ENCODE results near the gene FBXL16. TPM values are rescaled to one million over a fixed set of nuclear protein-coding genes. Genes with fewer than 3 reads are reported as not detected.

FBXL16 gene
- total RNA-seq, 4 donors from 2014 or later: 0.21 to 0.37 TPM; not detected in 2

DNA sequence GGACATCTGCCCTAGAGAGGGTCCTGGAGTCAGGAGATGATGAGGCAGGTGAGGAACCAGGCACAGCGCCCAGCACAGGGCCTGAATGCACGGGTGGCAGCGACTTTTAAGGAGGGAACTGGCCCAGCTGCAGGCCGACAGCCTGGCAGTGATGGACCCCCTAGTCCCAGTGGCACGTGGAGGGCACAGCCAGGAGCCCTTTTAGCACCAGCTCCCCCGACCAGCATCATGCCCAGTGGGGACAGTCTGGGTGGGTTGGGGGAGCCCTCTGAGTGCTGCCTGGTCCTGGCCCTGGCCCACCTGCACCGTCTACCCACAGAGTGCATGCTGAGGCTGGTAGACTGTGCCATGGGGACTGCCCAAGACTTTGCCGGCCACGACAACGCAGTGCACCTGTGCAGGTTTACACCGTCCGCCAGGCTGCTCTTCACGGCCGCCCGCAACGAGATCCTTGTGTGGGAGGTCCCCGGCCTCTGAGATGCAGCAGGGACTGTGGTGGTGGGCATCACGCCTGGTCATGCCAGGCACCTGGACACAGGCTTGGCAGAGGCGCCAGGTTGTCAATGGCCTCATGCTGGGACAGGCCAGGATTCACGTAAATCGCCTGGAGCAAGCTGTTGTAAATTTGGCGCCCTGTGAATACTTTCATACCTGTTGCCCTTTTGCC is 38.4 kb downstream of the FBXL16 start:
- Histone ChIP-seq H3K4me1 (peaks cover 0 to 8% of the 10 kb centered on the region in 2 donors), H3K4me3 (peak overlapping the region in 1 of 2 donors; percentile 6), H3K9me3 (no peaks in the 10 kb centered on the region), H3K27me3 (no peaks in the 10 kb centered on the region), H3K27ac (peak overlapping the region; percentile 20 to 89), H3K36me3 (no peaks in the 10 kb centered on the region)
- no peak for TF ChIP-seq POLR2A (IDR thresholded peaks at IDR 0.05)
- TF ChIP-seq, protein P1, sequence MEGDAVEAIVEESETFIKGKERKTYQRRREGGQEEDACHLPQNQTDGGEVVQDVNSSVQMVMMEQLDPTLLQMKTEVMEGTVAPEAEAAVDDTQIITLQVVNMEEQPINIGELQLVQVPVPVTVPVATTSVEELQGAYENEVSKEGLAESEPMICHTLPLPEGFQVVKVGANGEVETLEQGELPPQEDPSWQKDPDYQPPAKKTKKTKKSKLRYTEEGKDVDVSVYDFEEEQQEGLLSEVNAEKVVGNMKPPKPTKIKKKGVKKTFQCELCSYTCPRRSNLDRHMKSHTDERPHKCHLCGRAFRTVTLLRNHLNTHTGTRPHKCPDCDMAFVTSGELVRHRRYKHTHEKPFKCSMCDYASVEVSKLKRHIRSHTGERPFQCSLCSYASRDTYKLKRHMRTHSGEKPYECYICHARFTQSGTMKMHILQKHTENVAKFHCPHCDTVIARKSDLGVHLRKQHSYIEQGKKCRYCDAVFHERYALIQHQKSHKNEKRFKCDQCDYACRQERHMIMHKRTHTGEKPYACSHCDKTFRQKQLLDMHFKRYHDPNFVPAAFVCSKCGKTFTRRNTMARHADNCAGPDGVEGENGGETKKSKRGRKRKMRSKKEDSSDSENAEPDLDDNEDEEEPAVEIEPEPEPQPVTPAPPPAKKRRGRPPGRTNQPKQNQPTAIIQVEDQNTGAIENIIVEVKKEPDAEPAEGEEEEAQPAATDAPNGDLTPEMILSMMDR (IDR thresholded peaks at IDR 0.05): no peak
- intact Hi-C loops (cut with DNase I; ENCODE audit: low total_unique reads): loop anchor here (10.0 kb wide), 1 partner anchor 92 kb away; no protein-coding TSS in a partner anchor
- no peak for DNase-seq

DNA sequence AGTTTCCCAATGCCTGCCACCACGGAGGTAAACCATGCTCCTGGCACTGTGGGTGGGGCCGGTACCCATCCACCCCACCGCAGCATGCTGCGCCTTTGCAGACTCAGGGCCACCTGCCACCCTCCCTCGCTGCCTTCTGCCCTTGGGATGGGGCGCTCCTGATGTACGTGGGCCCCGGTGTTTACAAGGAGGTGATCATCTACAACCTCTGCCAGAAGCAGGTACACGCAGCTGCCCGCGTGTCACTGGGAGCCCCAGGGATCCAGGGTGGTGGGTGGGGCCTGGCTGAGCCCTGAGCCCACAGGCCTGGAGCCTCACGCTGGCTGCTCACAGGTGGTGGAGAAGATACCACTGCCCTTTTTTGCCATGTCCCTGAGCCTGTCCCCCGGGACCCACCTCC is 39.0 kb downstream of the FBXL16 start:
- intact Hi-C loops (cut with DNase I; ENCODE audit: low total_unique reads): loop anchor here (10.0 kb wide), 1 partner anchor 92 kb away; no protein-coding TSS in a partner anchor
- Histone ChIP-seq H3K27ac (no peak overlapping the region), H3K36me3 (no peaks in the 10 kb centered on the region), H3K27me3 (no peaks in the 10 kb centered on the region), H3K9me3 (no peaks in the 10 kb centered on the region), H3K4me1 (peaks cover 0 to 8% of the 10 kb centered on the region in 2 donors), H3K4me3 (no peak overlapping the region)
- no peak for TF ChIP-seq POLR2A (IDR thresholded peaks at IDR 0.05)
- TF ChIP-seq, protein P1 (IDR thresholded peaks at IDR 0.05): no peak
- no peak for DNase-seq

DNA sequence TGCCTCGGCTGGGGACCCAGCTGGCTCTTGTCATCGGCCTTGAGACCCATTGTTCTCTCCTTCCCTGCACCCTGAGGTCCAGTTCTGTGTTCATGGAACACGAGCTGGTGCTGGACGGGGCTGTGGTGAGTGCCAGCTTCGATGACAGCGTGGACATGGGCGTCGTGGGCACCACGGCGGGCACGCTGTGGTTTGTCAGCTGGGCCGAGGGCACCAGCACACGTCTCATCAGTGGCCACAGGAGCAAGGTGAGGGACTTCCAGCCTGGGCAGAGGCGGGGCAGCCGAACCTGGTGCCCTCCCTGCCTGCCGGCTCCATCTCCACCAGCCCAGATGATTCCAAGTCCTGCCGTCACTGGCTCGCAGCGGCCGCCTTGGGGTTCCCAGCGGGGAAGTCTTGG is 43.0 kb downstream of the FBXL16 start:
- no peaks in the 10 kb centered on the region for H3K9me3 ChIP-seq
- H3K4me1 ChIP-seq: peaks cover 3 to 12% of the 10 kb centered on the region in 2 donors
- intact Hi-C loops (cut with DNase I; ENCODE audit: low total_unique reads): loop anchor here (10.0 kb wide), 1 partner anchor 88 kb away; no protein-coding TSS in a partner anchor
- DNase-seq: no peak
- H3K36me3 ChIP-seq: no peaks in the 10 kb centered on the region
- no peaks in the 10 kb centered on the region for H3K27me3 ChIP-seq
- no peak overlapping the region for H3K4me3 ChIP-seq
- no peak overlapping the region for H3K27ac ChIP-seq
- no peak for TF ChIP-seq POLR2A (IDR thresholded peaks at IDR 0.05)
- TF ChIP-seq, protein P1 (IDR thresholded peaks at IDR 0.05): no peak

DNA sequence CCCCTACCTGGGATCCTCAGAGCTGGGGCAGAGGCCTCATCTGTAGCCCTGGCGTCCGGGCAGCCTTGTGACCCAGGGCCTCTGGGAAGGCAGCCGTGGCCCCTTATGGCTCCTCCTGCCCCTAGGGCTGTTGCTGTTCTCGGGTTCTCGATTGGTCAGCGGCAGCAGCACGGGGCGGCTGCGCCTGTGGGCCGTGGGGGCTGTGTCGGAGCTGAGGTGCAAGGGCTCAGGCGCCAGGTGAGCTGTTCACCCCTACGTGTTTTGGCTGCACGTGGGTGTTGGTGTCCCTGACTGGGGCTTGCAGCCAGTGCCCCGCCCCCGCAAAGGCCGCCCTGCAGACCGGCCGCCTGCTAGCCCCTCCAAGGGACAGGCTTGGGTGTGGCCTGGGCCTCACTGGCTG is 43.5 kb downstream of the FBXL16 start:
- H3K9me3 ChIP-seq: no peaks in the 10 kb centered on the region
- no peak for DNase-seq
- H3K4me3 ChIP-seq: no peak overlapping the region
- H3K4me1 ChIP-seq: peaks cover 3 to 7% of the 10 kb centered on the region in 2 donors
- H3K27me3 ChIP-seq: no peaks in the 10 kb centered on the region
- intact Hi-C loops (cut with DNase I; ENCODE audit: low total_unique reads): loop anchor here (10.0 kb wide), 1 partner anchor 87 kb away; no protein-coding TSS in a partner anchor
- no peak for TF ChIP-seq POLR2A (IDR thresholded peaks at IDR 0.05)
- TF ChIP-seq, protein P1 (IDR thresholded peaks at IDR 0.05): no peak
- H3K27ac ChIP-seq: no peak overlapping the region
- H3K36me3 ChIP-seq: no peaks in the 10 kb centered on the region

DNA sequence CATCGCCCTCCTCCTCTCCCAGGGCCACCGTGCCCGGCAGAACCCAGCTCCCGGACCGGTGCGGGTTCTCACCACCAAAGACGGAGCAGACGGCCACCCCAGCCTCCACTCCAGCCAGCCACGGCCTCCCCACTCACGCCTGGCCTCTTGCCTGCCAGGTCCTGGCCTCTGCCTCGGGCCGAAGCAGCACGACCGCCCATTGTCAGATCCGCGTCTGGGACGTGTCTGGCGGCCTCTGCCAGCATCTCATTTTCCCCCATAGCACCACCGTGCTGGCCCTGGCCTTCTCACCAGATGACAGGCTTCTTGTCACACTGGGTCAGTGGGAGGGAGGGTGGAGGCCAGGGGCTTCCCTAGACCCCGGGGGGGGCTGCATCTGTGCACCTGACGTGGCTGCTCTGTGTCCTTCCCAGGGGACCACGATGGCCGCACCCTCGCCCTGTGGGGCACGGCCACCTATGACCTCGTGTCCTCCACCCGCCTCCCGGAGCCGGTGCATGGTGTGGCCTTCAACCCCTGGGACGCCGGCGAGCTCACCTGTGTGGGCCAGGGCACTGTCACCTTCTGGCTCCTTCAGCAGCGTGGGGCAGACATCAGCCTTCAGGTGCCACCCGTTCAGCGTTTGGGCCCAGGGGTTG is 44.3 kb downstream of the FBXL16 start:
- TF ChIP-seq, protein P1 (IDR thresholded peaks at IDR 0.05): peak in 2 of 4 experiments; percentile 1 to 9
- no peak for TF ChIP-seq POLR2A (IDR thresholded peaks at IDR 0.05)
- peaks cover 3 to 5% of the 10 kb centered on the region in 2 donors for H3K4me1 ChIP-seq
- DNase-seq: no peak
- no peaks in the 10 kb centered on the region for H3K36me3 ChIP-seq
- intact Hi-C loops (cut with DNase I; ENCODE audit: low total_unique reads): loop anchor here (10.0 kb wide), 1 partner anchor 87 kb away; no protein-coding TSS in a partner anchor
- peak overlapping the region in 1 of 2 donors; percentile 62 for H3K27ac ChIP-seq
- no peaks in the 10 kb centered on the region for H3K27me3 ChIP-seq
- H3K9me3 ChIP-seq: no peaks in the 10 kb centered on the region
- H3K4me3 ChIP-seq: no peak overlapping the region
